GM12878 (cell line): ENCODE results near the gene AURKAIP1.
"Not testable (repeated sequence)": the region's sequence is repeated elsewhere in the genome, so short reads cannot be mapped to it uniquely, and the experiment has no call there.

Experiments
- CEBPB ChIP-seq, 2 experiments: fragments of 150-350 bp in 1 of 2; IDR thresholded peaks; 2 replicates each; pipeline ENCODE4 v1.6.1; 2012 to 2014; ENCODE audit warnings: low read depth in 2 of 2, low read length in 2 of 2, borderline replicate concordance in 1 of 2, inconsistent platforms in 1 of 2
- CHD4 ChIP-seq: fragments of 200-600 bp; sonication (generic); IDR thresholded peaks from 2 replicates; pipeline ENCODE4 v1.6.1; 2016; ENCODE audit warnings: mild to moderate bottlenecking
- CTCF ChIP-seq, 3 experiments: IDR thresholded peaks in 2 of 3; conservative IDR thresholded peaks in 1 of 3; 2 replicates each; pipeline ENCODE4 v1.5.1; 2011; ENCODE audit warnings: low read depth in 3 of 3, low read length in 3 of 3, mild to moderate bottlenecking in 3 of 3, control low read depth in 2 of 3, moderate library complexity in 2 of 3, inconsistent platforms in 1 of 3, mixed read lengths in 1 of 3; ENCODE audit not compliant: control insufficient read depth in 2 of 3, insufficient read depth in 1 of 3; ENCODE audit errors: extremely low read depth in 1 of 3
- LARP7 ChIP-seq: fragments of 450-650 bp; IDR thresholded peaks from 2 replicates; pipeline ENCODE4 v1.6.1; 2017; ENCODE audit warnings: mild to moderate bottlenecking
- POU2F2 ChIP-seq: IDR thresholded peaks from 3 replicates; pipeline ENCODE4 v1.6.1; 2011; ENCODE audit warnings: low read depth, mild to moderate bottlenecking, low read length, borderline replicate concordance
- SMC3 ChIP-seq: IDR thresholded peaks from 2 replicates; pipeline ENCODE4 v1.6.1; 2011; ENCODE audit warnings: low read length, improper control_type of control experiment, borderline replicate concordance
- YY1 ChIP-seq: IDR thresholded peaks from 2 replicates; pipeline ENCODE4 v1.6.1; 2011; ENCODE audit warnings: low read depth, mild to moderate bottlenecking, low read length
- ZNF24 ChIP-seq: fragments of 450-650 bp; IDR thresholded peaks from 2 replicates; pipeline ENCODE4 v1.6.1; 2017; ENCODE audit warnings: antibody characterized with exemption, mild to moderate bottlenecking

- not testable (repeated sequence) for TF ChIP-seq CTCF (IDR thresholded peaks at IDR 0.05 in 2 of 3, conservative IDR thresholded peaks at IDR 0.05 in 1 of 3; ENCODE audit: control insufficient read depth in 2 of 3, extremely low read depth in 1 of 3, insufficient read depth in 1 of 3, low read depth in 3 of 3, low read length in 3 of 3); SMC3; YY1; LARP7; CHD4; ZNF24; CEBPB (IDR thresholded peaks at IDR 0.05; ENCODE audit: borderline replicate concordance in 1 of 2, low read depth in 2 of 2, low read length in 2 of 2); POU2F2
Measured at GRCh38 chr1:1370094-1370493, 4.9 kb downstream of the AURKAIP1 start.
